HG02763 (cell line): ENCODE results near the gene UBE2B.
"Not testable (repeated sequence)": the region's sequence is repeated elsewhere in the genome, so short reads cannot be mapped to it uniquely, and the experiment has no call there.

ENCODE experiments used
- ATAC-seq: cut with Tn5 transposase; IDR thresholded peaks from one replicate; pipeline ENCODE4 v1.9.1; 2021; ENCODE audit warnings: mild to moderate bottlenecking, moderate library complexity; ENCODE audit not compliant: unreplicated experiment

UBE2B gene

DNA sequence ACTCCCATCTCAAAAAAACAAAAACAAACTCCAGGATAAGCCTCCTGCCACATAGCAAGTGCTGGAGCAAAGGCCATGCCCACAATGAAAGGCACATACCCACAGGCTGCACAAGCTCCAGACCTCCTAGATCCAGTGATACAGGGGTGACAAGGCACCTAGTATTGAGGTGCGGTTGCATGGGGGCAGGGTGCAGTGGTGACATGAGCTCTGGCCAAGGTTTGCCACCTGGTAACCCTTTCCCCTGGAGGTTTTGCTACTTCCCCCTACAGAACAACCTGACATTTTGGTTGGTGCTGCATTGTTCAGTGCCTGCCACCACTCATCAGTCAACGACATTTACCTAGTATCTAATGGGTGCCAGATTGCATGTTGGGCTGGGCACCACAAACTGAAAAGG, 25.8 kb downstream of the UBE2B start:
- ATAC-seq: no peak

DNA sequence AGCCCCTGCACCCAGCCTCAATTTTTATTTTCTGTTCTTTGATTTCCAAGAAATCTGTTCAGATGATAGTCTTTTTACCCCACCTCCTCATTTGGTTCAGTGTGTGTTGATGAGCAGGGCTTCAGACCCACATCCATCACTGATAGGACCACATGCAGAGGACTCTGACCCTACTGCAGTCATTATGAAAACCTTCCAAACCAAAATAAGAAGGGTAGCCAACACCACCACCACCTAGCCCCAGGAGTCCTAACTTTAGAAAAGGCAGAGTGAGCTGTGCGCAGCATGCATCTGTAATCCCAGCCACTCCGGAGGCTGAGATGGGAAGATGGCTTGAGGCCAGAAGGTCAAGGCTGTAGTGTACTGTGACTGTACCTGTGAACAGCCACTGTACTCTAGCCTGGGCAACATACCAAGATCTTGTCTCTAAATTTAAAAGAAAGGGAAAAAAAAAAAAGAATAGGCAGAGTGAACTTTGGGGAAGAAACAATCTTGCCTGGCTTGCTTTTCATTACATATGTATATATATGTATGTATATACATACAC, 27.3 kb downstream of the UBE2B start:
- ATAC-seq: no peak

DNA sequence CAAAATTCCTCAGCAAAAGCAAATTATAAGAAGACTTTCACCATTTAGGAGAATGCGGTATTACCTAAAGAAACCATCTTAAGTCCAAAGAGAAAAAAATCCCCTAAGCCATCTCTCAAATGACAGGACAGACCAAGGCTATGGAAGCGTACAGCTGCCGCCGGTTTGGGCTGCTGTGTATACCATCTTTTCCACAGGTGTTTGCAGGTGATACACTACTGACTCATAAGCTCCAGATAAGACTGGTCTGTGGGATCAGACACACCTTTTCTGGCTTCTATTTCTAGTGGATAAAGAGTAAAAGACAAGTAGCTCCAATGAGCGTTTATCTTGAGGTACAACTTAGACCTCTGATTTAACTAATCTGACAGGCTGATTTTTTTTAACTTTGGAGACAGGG, 32.6 kb downstream of the UBE2B start:
- ATAC-seq: no peak

DNA sequence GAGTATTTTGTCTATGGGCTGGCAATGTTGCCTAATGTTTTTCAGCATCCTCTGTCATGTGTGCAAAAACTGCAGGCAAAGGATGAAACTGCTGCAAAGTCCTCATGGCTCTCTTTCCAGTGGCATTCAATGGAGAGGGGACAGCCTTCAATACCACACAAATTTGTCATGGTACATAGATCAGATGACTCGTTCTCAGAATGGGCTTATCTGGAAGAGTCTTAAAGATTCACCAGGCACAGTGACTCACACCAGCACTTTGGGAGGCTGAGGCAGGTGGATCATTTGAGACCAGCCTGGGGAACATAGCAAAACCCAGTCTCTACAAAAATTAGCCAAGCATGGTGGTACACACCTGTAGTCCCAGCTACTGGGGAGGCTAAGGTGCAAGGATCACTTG, 35.0 kb downstream of the UBE2B start:
- ATAC-seq: no peak

DNA sequence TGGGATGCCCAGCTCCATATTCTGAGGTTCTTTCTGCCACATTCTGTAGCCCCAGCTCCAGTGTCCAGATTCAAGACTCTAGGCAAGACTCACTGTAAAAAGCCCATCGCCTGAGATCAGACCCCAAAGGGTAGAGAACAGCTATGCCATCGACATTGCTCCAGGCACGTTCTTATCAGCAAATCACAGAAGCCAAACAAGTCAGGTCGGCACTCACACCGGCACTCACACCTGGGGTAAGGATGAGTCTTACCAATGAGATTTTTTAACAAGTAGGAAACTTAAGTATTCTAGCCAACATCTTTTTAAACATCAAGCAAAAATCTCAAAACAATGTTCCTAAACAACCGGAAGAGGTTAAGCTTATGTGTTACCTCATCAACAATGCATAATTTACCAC, 38.0 kb downstream of the UBE2B start:
- no peak for ATAC-seq

DNA sequence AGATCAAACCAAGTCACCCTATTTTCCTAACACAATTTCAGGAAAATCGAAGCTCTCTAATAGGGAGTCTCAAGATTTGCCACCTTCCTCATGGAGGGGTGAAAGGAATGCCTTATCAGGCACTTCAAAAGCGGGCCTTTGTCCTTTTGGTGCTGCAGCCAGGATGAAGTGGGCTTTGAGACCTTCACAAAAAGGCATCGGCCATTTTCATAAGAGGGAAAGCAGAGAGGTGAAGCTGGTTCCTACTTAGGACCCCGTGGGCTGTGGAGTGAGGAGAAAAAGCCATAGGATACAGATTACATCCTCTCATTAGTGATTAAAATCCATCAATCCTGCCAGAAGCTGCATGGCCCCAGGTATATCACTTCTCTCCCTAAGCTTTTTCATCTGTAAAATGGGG, 39.5 kb downstream of the UBE2B start:
- no peak for ATAC-seq

DNA sequence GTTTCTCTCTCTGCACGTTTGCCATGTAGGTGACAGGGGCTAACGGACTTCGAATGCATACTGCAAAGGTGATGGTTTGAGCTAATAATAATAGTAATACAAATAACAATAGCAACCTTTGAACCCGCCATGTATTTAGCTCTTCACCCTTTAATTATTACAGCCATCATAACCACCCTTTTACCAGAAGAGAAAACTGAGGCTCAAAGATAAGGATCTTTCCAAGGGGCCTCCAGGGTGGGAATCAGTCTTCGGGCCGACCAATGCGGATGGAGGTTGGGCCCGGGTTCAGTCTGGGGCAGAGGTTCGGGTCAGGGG, 39.8 kb downstream of the UBE2B start:
- ATAC-seq: no peak

DNA sequence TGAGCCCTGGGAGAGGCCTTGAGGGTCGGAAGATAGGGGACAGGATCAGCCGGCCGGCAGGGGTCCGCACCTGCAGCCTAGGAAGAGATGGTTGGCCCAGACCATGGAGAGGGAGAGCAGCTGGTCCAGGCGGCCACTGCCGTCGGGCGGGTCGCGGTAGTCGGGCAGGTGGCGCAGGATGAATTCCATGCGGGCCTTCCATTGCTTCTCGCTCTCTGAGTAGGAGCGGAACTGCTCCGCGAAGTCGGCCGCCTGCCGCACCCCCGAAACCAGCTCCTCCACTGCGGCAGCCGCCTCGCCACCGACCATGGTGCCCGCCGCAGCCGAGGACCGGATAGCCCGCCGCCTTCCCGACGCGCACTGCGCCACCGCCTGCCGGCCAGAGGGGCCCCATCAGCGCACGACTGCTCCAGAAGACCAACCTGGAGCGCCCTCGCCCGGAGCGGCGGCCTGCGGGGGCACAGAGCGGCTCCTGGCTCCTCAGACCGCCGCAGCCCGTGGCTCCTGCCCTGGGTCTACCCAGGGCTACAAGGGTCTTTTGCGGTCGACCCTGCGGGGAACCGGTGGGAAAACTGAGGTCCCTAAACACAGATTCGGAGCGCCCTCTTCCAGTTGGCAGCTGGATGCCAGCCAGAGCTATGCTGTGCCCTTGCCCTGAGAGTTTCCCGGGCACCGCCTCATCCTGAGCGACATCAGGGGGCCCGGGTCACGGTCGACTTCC, 40.3 kb downstream of the UBE2B start, which contains the start of gene CDKN2AIPNL:
CDKN2AIPNL (minus strand) TSS at position 336 of the 721 bp plus-strand sequence; CDS start at position 309, 27 bp downstream.
- peak; percentile 94 for ATAC-seq

DNA sequence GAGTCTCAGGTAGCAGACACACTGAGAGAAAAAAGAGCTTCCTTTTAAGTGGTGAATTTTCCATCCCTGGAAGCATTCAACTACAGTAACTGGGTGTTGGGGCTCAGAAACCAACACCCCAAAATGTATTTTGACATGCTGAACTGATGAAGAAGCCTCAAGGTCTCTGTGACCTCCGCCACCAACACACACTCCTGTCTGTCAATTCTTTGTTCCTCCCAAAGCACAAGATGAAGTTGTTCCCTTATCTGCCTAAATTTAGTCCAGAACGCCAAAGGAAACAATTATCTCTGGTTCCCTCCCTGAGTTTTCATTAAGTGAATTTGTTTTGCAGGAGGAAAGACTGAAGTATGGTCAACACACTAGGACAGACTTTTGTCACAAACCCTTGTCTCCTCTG, 41.7 kb downstream of the UBE2B start:
- no peak for ATAC-seq

DNA sequence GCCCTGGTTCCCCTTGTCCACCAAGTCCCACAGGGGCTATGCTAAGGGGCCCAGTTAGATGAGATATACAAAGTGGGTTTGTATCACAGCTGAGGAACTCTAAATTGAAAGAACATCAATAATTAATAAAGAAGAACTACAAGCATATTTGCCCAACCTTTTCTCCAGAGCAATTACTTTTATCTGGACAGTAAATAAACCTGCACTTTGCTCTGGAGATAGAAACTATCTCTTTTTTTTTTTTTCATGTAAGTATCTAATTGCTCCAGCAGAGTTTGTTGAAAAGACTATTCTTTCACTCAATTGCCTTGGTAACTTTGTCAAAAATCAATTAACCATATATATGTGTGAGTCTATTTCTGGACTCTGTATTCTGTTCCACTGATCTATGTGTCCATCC, 46.3 kb downstream of the UBE2B start:
- ATAC-seq: no peak

DNA sequence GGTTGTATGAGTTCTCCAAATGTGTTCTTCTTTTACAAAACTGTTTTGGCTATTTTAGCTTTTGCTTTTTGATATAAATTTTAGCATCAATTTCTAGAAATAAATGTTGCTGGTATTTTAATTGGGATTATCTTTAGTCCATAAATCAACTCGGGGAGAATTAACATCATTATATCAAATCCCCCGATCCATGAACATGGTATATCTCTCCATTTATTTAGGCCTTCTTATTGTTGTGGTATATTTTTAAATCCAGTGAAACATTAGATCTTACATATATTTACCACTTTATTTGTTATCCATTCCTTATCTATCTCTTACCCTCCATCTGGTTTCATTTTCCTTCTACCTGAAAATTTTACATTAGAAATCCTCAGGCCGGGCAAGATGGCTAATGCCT, 47.6 kb downstream of the UBE2B start:
- ATAC-seq: no peak

DNA sequence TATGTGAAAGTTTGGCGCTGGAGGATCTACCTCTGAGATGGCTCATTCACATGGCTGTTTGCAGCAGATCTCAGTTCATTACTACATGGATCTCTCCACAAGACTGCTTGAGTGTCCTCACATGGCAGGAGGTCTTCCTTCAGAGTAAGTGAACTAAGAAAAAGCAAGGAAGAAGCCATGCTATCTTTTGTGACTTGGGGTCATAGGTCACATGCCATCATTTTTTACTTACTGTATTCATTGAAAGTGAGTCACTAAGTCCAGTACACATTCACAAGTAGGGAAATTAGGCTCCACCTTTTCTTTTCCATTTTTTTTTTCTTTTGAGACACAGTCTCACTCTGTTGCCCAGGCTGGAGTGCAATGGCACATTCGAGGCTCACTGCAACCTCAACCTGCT, 49.0 kb downstream of the UBE2B start:
- no peak for ATAC-seq

DNA sequence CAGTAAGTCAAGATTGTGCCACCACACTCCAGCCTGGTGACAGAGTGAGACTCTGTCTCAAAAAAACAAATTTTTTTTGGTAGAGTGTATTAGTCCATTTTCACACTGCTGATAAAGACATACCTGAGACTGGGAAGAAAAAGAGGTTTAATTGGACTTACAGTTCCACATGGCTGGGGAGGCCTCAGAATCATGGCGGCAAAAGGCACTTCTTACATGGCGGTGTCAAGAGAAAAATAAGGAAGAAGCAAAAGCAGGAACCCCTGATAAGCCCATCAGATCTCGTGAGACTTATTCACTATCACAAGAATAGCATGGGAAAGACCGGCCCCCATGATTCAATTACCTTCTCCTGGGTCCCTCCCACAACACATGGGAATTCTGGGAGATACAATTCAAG, 49.7 kb downstream of the UBE2B start:
- ATAC-seq: not testable (repeated sequence)

DNA sequence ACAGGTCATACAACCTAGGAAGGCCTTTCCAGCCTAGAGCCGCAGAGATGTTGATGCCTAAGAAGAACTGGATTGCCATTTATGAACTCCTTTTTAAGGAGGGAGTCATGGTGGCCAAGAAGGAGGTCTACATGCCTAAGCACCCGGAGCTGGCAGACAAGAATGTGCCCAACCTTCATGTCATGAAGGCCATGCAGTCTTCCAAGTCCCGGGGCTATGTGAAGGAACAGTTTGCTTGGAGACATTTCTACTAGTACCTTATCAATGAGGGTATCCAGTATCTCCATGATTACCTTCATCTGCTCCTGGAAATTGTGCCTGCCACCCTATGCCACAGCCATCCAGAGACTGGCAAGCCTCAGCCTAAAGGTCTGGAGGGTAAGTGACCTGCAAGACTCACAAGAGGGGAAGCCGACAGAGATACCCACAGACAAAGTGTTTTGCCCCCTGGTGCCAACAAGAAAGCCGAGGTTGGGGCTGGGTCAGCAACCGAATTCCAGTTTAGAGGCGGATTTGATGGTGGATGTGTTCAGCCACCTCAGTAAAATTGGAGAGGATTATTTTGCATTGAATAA, 51.5 kb downstream of the UBE2B start:
- ATAC-seq: no peak

DNA sequence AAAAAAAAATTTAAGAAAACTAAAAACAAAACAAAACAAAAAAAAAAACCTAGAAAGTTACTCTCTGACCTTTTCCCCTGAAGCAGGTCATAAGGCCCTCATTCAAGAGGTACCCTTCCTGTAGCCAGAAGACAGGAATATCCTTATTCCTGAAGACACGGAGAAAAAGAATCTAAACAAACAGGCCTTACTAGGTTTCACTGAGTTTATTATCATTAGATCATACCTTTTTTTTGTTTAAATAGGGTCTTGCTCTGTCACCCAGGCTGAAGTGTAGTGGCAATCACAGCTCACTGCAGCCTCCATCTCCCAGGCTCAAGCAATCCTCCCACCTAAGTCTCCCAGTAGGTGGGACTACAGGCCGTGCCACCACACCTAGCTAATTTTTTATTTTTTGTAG, 52.0 kb downstream of the UBE2B start:
- ATAC-seq: no peak

DNA sequence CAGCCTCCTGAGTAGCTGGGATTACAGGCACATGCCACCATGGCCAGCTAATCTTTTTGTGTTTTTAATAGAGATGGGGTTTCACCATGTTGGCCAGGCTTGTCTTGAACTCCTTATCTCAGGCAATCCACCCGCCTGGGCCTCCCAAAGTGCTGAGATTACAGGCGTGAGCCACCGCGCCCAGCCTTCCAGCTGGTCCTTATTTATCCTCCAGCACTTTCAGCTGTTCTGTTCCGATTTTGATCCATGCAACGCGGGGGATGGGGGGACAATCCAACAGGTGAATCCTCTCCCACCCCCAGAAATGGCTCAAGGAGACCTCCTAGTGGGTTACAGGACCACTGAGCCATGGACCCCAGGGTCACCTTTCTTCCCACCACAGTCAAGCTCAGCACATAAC, 55.0 kb downstream of the UBE2B start:
- ATAC-seq: no peak

DNA sequence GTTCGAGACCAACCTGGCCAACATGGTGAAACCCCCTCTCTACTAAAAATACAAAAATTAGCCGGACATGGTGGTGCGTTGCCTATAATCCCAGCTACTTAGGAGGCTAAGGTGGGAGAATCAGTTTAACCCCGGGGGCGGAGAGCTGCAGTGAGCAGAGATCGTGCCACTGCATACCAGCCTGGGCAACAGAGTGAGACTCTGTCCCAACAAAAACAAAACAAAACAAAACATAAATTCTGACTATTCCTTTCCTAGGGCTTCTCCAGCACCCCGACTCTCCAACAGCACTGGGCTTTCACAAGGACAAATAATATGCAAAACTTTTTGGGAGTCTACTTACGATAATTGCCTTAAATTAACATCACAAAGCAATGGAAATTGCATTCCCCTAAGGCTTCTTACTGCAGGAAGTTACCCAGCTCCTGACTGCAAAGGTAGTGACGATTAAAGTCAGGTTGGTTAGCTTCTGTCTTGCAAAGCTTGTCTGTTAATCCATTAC, 56.2 kb downstream of the UBE2B start:
- ATAC-seq: no peak

DNA sequence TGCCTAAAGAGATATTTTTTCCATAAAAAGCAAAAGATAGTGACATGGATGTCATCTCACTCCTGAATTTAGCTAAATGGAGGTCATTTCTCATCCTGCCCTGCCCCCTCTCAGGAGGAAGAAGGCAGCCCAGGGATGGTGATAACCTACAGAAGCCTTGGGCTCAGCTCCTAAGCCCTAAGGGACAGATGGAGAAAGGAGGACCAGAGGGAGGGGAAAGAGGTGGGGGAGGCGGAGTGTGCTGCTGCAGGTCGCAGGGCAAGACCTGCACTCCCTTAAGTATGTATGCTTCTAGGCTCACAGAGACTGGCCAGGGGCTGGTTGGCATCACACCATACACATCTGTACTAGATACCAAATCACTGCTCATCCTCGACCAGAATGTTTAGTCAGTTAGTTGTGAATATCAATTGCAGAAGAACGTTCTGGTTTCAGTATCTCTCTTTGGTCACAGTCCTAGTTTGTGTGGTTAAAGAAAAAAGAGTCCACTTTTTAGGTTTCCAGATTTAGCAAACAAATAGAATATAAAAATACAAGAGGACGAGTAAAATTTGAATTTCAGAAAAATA, 58.7 kb downstream of the UBE2B start:
- ATAC-seq: no peak

DNA sequence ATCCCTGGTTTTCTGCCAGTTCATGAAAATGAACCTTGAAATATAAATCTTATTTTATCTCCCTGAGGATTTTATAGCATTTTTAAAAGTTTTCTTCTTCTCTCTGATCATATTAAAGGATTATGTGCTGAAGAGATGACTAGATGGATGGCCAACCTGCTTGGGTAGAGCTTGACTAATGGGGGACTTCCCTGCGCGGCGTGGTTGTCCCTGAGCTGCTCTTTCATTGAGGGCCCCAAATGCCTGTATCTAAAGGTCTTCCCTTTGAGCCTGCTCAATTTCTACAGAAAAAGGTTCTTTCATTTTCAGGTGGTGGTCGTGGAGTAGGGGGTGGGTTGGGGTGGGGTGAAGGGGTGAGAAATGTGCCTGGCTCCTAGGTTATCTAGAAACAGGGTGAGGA, 60.8 kb downstream of the UBE2B start:
- ATAC-seq: no peak

DNA sequence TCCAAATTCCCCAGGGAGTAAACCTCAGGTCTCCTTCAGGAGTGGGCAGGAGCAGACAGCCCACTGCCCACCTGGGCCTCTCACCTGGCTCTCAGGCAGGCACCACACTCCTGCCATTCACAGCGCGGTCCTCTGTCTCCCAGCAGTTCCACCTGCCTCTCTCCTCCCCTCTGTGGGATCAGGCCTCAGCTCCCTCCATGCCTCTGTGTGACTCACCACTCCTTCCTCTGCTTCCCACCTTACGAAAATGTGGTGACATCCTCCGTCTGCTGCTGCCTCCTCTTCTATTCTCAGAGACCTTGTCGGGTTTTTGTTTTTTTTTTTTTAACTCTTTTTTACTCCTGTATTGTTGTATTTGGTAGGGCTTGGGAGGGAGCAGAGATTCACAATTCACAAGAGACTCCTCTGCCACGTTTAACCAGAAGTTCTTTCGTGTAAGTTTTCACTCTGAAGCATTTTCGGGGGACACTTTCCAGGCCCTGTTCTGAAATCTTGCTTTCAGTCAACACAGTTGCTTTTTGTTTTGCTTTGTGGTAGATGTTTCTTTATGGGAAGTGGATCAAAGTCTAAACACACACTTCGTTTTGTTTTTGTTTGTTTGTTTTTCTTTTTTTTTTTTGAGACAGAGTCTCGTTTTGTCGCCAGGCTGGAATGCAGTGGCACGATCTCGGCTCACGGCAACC, 61.4 kb downstream of the UBE2B start:
- ATAC-seq: no peak

DNA sequence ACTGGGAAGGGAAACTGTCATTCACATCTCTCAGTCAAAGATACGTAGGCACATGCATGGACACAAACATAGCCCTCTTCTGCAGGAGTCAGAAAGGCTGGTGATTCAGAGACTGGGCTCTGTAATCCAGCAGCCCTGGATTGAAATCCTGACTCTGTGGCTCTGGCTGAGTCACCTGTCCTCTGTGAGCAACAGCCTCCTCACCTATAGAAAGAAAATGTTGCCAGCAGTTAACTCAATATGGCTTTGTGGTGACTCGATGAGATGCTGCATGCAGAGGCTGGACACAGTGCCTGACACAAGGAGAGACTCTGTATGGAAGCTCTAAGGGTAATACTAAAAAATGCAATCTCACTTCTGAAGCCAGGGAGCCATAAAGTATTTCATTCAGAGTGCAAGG, 64.2 kb downstream of the UBE2B start:
- ATAC-seq: no peak
